CD4-positive, alpha-beta T cell (primary cell): ENCODE results near the gene SEMA3D. TPM values are rescaled to one million over a fixed set of nuclear protein-coding genes. Genes with fewer than 3 reads are reported as not detected.

Experiments used
- ATAC-seq: fragments of 200-7000 bp; cut with Tn5 transposase; one replicate; pipeline ENCODE4 v1.10.0; 2022; ENCODE audit warnings: mild to moderate bottlenecking; ENCODE audit not compliant: poor library complexity
- CTCF ChIA-PET: fragments of 350-600 bp; sonication (Branson Sonifier 250); formaldehyde crosslinking; loops from one replicate; lab custom pipeline; 2021; ENCODE audit warnings: antibody characterized with exemption, inconsistent platforms; lab: Charles Lee
- POLR2A ChIA-PET: fragments of 350-600 bp; sonication (Branson Sonifier 250); formaldehyde crosslinking; loops from one replicate; lab custom pipeline; 2021; ENCODE audit warnings: antibody characterized with exemption, inconsistent platforms; lab: Charles Lee
- DNase-seq, 14 experiments: peaks; one replicate each; pipeline ENCODE4 v3.0.0-alpha.2; 2013 to 2020; ENCODE audit warnings: mixed read lengths in 2 of 14
- H3K27ac ChIP-seq, 2 donors: one replicate each; pipeline versions ENCODE4 v1.5.1 to v1.7.0; 2013; ENCODE audit warnings: low read length in 2 of 2, low read depth in 1 of 2, mild to moderate bottlenecking in 1 of 2
- H3K27me3 ChIP-seq, 2 experiments: 1 replicate in 1 of 2; 2 replicates in 1 of 2; pipeline versions ENCODE4 v1.6.1 to v1.7.0; 2013; ENCODE audit warnings: low read length in 2 of 2, control low read depth in 1 of 2, mild to moderate bottlenecking in 1 of 2, moderate library complexity in 1 of 2; ENCODE audit not compliant: insufficient read depth in 2 of 2, control insufficient read depth in 1 of 2
- H3K36me3 ChIP-seq: one replicate; pipeline ENCODE4 v1.6.1; 2013; ENCODE audit warnings: low read length, control low read depth; ENCODE audit not compliant: insufficient read depth
- H3K4me1 ChIP-seq: one replicate; pipeline ENCODE4 v1.6.1; 2013; ENCODE audit warnings: low read length, control low read depth; ENCODE audit not compliant: insufficient read depth
- H3K4me3 ChIP-seq: one replicate; pipeline ENCODE4 v1.5.1; 2013; ENCODE audit warnings: mild to moderate bottlenecking, low read length, moderate library complexity
- H3K9me3 ChIP-seq, 2 experiments: 1 replicate in 1 of 2; 2 replicates in 1 of 2; pipeline versions ENCODE4 v1.6.1 to v1.7.0; 2013; ENCODE audit warnings: low read length in 2 of 2, mild to moderate bottlenecking in 2 of 2, control low read depth in 1 of 2, moderate library complexity in 1 of 2; ENCODE audit not compliant: control insufficient read depth in 1 of 2, insufficient read depth in 1 of 2
- H3K27ac Mint-ChIP-seq: one replicate; pipeline ENCODE4 v1.8.0; 2020; ENCODE audit warnings: mixed read lengths
- H3K27me3 Mint-ChIP-seq: one replicate; pipeline ENCODE4 v1.8.0; 2021; ENCODE audit warnings: mixed read lengths
- H3K36me3 Mint-ChIP-seq: one replicate; pipeline ENCODE4 v1.8.0; 2021; ENCODE audit warnings: low read depth, mixed read lengths
- H3K4me1 Mint-ChIP-seq: one replicate; pipeline ENCODE4 v1.8.0; 2021; ENCODE audit warnings: low read depth, mixed read lengths
- H3K4me3 Mint-ChIP-seq: one replicate; pipeline ENCODE4 v1.8.0; 2020; ENCODE audit warnings: mild to moderate bottlenecking, mixed read lengths
- H3K9me3 Mint-ChIP-seq: one replicate; pipeline ENCODE4 v1.8.0; 2020; ENCODE audit warnings: mixed read lengths
- CTCF ChIP-seq: fragments of 200-600 bp; IDR thresholded peaks from one replicate; pipeline ENCODE4 v1.8.0; 2022; ENCODE audit warnings: antibody characterized with exemption, mild to moderate bottlenecking
- intact Hi-C, 2 experiments: fragments of 100-400 bp; cut with DNase I in 1 of 2; cut with micrococcal nuclease in 1 of 2; formaldehyde crosslinking; loops; one replicate each; pipeline versions ENCODE4 v1.15.1 to v1.9.0; 2023 to 2025; cut with DNase I, micrococcal nuclease
- total RNA-seq, 174 experiments: library from RNA in 2 of 174; stranded (reverse) in 2 of 174; gene quantifications; one replicate each; pipeline ENCODE4 v1.2.3 and lab custom pipeline; 2021 to 2026

SEMA3D gene
- total RNA-seq, 2 experiments from 2014 or later: not detected

- no peak overlapping the region for H3K4me3 ChIP-seq
- no peaks in the 10 kb centered on the region for H3K27me3 ChIP-seq
- H3K36me3 Mint-ChIP-seq: no peaks in the 10 kb centered on the region
- no peaks in the 10 kb centered on the region for H3K4me1 Mint-ChIP-seq
- no peak overlapping the region for H3K27ac Mint-ChIP-seq
- intact Hi-C loops: no loop called here
- no peak overlapping the region for H3K27ac ChIP-seq
- H3K27me3 Mint-ChIP-seq: no peaks in the 10 kb centered on the region
- ATAC-seq (no peak), DNase-seq (no peak)
- no peak for TF ChIP-seq CTCF
- H3K36me3 ChIP-seq: no peaks in the 10 kb centered on the region
- no peaks in the 10 kb centered on the region for H3K9me3 ChIP-seq
- no peaks in the 10 kb centered on the region for H3K4me1 ChIP-seq
- ChIA-PET CTCF (no interaction called here), POLR2A (no interaction called here)
- no peak overlapping the region for H3K4me3 Mint-ChIP-seq
- H3K9me3 Mint-ChIP-seq: peaks cover 5% of the 10 kb centered on the region
Observed at GRCh38 chr7:85160223-85160622, 26.6 kb downstream of the SEMA3D start.

GRCh38 chr7:85159003-85159402 is 27.9 kb downstream of the SEMA3D start:
- ChIA-PET CTCF (no interaction called here), POLR2A (no interaction called here)
- H3K4me3 ChIP-seq: no peak overlapping the region
- H3K36me3 ChIP-seq: no peaks in the 10 kb centered on the region
- Mint-ChIP-seq H3K27ac (no peak overlapping the region), H3K4me3 (no peak overlapping the region), H3K27me3 (no peaks in the 10 kb centered on the region), H3K9me3 (peaks cover 6% of the 10 kb centered on the region), H3K36me3 (no peaks in the 10 kb centered on the region), H3K4me1 (no peaks in the 10 kb centered on the region)
- H3K9me3 ChIP-seq: no peaks in the 10 kb centered on the region
- no peaks in the 10 kb centered on the region for H3K27me3 ChIP-seq
- ATAC-seq (no peak), DNase-seq (no peak)
- no peaks in the 10 kb centered on the region for H3K4me1 ChIP-seq
- TF ChIP-seq CTCF: no peak
- H3K27ac ChIP-seq: no peak overlapping the region
- intact Hi-C loops: no loop called here

- no peak for TF ChIP-seq CTCF
- Mint-ChIP-seq H3K4me3 (no peak overlapping the region), H3K36me3 (no peaks in the 10 kb centered on the region), H3K27ac (no peak overlapping the region), H3K9me3 (peaks cover 7% of the 10 kb centered on the region), H3K4me1 (no peaks in the 10 kb centered on the region), H3K27me3 (no peaks in the 10 kb centered on the region)
- no peaks in the 10 kb centered on the region for H3K4me1 ChIP-seq
- ATAC-seq: no peak
- H3K4me3 ChIP-seq: no peak overlapping the region
- no peaks in the 10 kb centered on the region for H3K9me3 ChIP-seq
- no peaks in the 10 kb centered on the region for H3K27me3 ChIP-seq
- no peaks in the 10 kb centered on the region for H3K36me3 ChIP-seq
- POLR2A ChIA-PET: no interaction called here
- CTCF ChIA-PET: no interaction called here
- no peak overlapping the region for H3K27ac ChIP-seq
- DNase-seq: no peak
- intact Hi-C loops: no loop called here
Observed at GRCh38 chr7:85156661-85157208, 30.1 kb downstream of the SEMA3D start.
